Thyroid gland (tissue), 4 donors: Measurements from ENCODE around the gene NENF. TPM values are rescaled to one million over a fixed set of nuclear protein-coding genes. Genes with fewer than 3 reads are reported as not detected.
A peak's percentile ranks its signal among the peaks of the same experiment; 100 is the strongest.

Source experiments
- DNase-seq, 2 donors: peaks; one replicate each; pipeline ENCODE4 v3.0.0-alpha.2; 2019
- H3K27ac ChIP-seq, 3 donors: fragments of 200-600 bp; sonication (generic); 1 replicate in 2 of 3; 2 replicates in 1 of 3; pipeline ENCODE4 v1.5.1; 2016 to 2019; ENCODE audit warnings: mild to moderate bottlenecking in 1 of 3, moderate library complexity in 1 of 3
- H3K27me3 ChIP-seq: fragments of 200-600 bp; sonication (generic); one replicate; pipeline ENCODE4 v1.5.1; 2019
- H3K36me3 ChIP-seq, 2 donors: fragments of 200-600 bp; sonication (generic); one replicate each; pipeline ENCODE4 v1.5.1; 2016 to 2019
- H3K4me1 ChIP-seq, 2 donors: fragments of 200-600 bp; sonication (generic); one replicate each; pipeline ENCODE4 v1.5.1; 2017 to 2019
- H3K4me3 ChIP-seq, 3 donors: fragments of 200-600 bp; sonication (generic); replicated peaks in 1 of 3; 1 replicate in 2 of 3; 2 replicates in 1 of 3; pipeline ENCODE4 v1.5.1; 2016; ENCODE audit warnings: mild to moderate bottlenecking in 1 of 3
- H3K9me3 ChIP-seq: fragments of 200-600 bp; sonication (generic); one replicate; pipeline ENCODE4 v1.5.1; 2017
- POLR2A ChIP-seq, 2 donors: fragments of 450-650 bp; IDR thresholded peaks; one replicate each; pipeline ENCODE4 v1.6.1; 2017; ENCODE audit warnings: antibody characterized with exemption in 2 of 2, mild to moderate bottlenecking in 2 of 2, moderate library complexity in 1 of 2
- WGBS, 2 donors: methylation state at CpG; one replicate each; pipeline ENCODE4 v1.1.5; 2017; 5-methylcytosine and 5-hydroxymethylcytosine counted together
- intact Hi-C: fragments of 100-400 bp; cut with DNase I; formaldehyde crosslinking; loops from one replicate; pipeline ENCODE4 v1.15.1; 2023
- total RNA-seq, 4 donors: library from RNA; depleted of rRNA; stranded (reverse); fragments of >200 nt; gene quantifications; one replicate each; pipeline ENCODE4 v1.2.3, GENCODE V29; 2016
- TF ChIP-seq, protein P1 (sequence below), 6 experiments: fragments of 200-600 bp in 3 of 6; fragments of 450-650 bp in 3 of 6; sonication (generic) in 3 of 6; IDR thresholded peaks; one replicate each; pipeline ENCODE4 v1.5.1; 2016 to 2019; ENCODE audit warnings: antibody characterized with exemption in 6 of 6, mild to moderate bottlenecking in 2 of 6, inconsistent platforms in 1 of 6, moderate library complexity in 1 of 6

NENF gene
- total RNA-seq, 4 donors from 2014 or later, result 42.4 to 181 (median 122) TPM

GRCh38 chr1:212466437-212466836 is 33.7 kb downstream of the NENF start:
- H3K27ac ChIP-seq, result no peak overlapping the region
- H3K4me1 ChIP-seq, result peaks cover 3 to 19% of the 10 kb centered on the region in 2 donors
- 91 to 100% methylated on average over 2 of the region's 2 CpGs for WGBS, 2 donors
- no peak for TF ChIP-seq POLR2A (IDR thresholded peaks at IDR 0.05)
- TF ChIP-seq, protein P1, sequence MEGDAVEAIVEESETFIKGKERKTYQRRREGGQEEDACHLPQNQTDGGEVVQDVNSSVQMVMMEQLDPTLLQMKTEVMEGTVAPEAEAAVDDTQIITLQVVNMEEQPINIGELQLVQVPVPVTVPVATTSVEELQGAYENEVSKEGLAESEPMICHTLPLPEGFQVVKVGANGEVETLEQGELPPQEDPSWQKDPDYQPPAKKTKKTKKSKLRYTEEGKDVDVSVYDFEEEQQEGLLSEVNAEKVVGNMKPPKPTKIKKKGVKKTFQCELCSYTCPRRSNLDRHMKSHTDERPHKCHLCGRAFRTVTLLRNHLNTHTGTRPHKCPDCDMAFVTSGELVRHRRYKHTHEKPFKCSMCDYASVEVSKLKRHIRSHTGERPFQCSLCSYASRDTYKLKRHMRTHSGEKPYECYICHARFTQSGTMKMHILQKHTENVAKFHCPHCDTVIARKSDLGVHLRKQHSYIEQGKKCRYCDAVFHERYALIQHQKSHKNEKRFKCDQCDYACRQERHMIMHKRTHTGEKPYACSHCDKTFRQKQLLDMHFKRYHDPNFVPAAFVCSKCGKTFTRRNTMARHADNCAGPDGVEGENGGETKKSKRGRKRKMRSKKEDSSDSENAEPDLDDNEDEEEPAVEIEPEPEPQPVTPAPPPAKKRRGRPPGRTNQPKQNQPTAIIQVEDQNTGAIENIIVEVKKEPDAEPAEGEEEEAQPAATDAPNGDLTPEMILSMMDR (IDR thresholded peaks at IDR 0.05), result no peak
- intact Hi-C loops, result no loop called here
- DNase-seq, result no peak
- H3K9me3 ChIP-seq, result no peaks in the 10 kb centered on the region
- H3K27me3 ChIP-seq, result no peaks in the 10 kb centered on the region
- H3K36me3 ChIP-seq, result no peaks in the 10 kb centered on the region
- no peak overlapping the region for H3K4me3 ChIP-seq

DNA sequence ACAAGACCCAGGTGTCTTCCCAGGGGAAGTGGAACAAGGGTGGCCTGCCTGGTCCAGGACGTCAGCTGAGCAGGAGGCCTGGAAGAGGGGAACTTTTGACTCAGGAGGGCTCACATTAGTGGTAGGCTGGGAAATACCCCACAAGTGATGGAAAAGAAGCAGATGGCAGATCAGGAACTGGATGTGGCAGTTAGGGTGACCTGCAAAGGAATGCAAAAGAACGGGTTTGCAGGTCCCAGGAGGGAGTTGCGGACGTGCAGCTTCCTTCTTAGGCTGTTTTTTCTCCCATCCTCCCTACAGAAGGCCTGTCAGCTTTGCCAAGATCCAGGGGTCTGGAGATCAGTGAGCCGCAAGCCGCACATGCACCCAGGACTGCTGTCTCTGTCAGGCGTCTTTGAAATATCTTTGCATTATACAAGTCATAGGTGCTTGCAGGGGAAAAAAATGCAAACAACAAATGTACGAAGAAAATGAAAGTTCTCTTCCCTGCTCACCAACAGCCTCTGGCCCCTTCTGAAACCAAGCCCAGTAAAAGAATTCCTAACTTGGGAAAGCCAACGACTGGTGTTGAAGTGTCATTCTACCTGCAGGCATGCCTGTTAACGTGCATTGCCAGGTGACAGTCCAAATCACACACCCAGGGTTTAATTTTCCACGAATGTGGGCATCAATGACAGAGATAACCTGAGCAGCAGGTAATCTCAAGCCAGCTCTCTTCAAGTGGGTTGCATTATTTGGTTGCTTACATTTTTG is 34.4 kb downstream of the NENF start:
- Histone ChIP-seq H3K9me3 (no peaks in the 10 kb centered on the region), H3K4me3 (no peak overlapping the region), H3K36me3 (no peaks in the 10 kb centered on the region), H3K27ac (no peak overlapping the region), H3K4me1 (peaks cover 3 to 19% of the 10 kb centered on the region in 2 donors), H3K27me3 (no peaks in the 10 kb centered on the region)
- 36 to 37% methylated on average over 11 of the region's 11 CpGs for WGBS, 2 donors
- TF ChIP-seq, protein P1 (IDR thresholded peaks at IDR 0.05), result no peak
- TF ChIP-seq POLR2A (IDR thresholded peaks at IDR 0.05), result no peak
- peak in 1 of 2 donors; percentile 43 for DNase-seq
- intact Hi-C loops, result no loop called here

DNA sequence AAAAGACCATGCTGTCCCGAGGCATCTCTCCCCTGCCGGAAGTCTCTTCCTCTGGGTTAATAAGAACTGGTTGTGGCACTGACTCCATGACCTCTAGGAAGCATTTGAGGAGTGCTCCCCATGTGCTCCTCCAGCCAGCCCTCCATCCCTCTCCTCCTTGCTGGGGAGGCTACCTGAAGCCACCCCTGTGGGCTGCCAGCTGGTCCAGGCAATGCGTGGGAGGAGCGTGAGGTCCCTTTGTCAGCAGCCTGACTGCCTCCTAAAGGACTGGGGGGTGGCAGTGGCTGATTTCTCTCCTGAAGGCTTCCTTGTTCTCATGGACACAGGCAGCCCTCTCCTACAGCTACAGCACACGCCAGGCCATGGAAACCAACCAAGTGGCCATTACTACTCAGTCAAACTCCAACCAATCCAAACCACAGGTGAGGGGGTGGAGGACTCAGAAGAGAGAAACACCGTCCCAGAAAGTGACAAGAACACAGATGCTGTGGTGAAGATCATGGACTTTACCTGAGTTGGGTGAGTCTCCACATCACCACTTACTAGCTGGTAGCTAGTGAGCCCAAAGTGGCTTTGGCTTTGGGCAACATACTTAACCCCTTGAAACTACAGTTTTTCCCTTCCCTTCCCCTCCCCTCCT is 35.2 kb downstream of the NENF start:
- no peaks in the 10 kb centered on the region for H3K9me3 ChIP-seq
- intact Hi-C loops, result no loop called here
- peaks cover 3 to 19% of the 10 kb centered on the region in 2 donors for H3K4me1 ChIP-seq
- H3K27ac ChIP-seq, result peak overlapping the region in 1 of 3 donors; percentile 13
- no peaks in the 10 kb centered on the region for H3K27me3 ChIP-seq
- WGBS, 2 donors, result 89 to 94% methylated on average over 4 to 6 of the region's 6 CpGs
- no peaks in the 10 kb centered on the region for H3K36me3 ChIP-seq
- no peak overlapping the region for H3K4me3 ChIP-seq
- DNase-seq, result peak in 1 of 2 donors; percentile 29
- TF ChIP-seq POLR2A (IDR thresholded peaks at IDR 0.05), result no peak
- TF ChIP-seq, protein P1 (IDR thresholded peaks at IDR 0.05), result no peak

DNA sequence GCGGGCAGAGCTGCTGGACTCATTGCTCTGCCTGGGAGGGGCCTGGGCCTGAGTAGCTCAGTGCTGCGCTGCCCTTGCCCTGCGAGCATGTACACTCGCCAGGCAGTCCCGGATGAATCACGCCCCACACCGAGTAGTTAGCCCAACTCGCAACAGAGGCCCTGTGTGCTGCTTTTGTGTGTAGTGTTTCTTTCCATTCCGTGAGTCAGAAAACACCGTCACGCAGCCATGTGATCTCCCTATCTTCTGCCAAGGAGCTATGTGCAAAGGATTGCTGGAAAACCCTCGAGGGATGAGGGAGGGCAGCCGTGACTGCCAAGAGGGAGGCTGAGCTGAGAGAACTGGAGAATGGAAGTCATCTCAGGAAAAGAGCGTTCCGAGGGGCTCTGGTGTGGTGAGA is 37.3 kb downstream of the NENF start:
- intact Hi-C loops, result loop anchor here (5.0 kb wide), 1 partner anchor 157 kb away; no protein-coding TSS in a partner anchor
- H3K4me3 ChIP-seq, result no peak overlapping the region

More for the DNA sequence above, 37.3 kb downstream of the NENF start:
- DNase-seq, result peak; percentile 56 to 83
- Histone ChIP-seq H3K4me1 (peaks cover 3 to 19% of the 10 kb centered on the region in 2 donors), H3K9me3 (no peaks in the 10 kb centered on the region), H3K36me3 (no peaks in the 10 kb centered on the region), H3K27ac (peak overlapping the region; percentile 30 to 68 (median 57)), H3K27me3 (no peaks in the 10 kb centered on the region)
- TF ChIP-seq, protein P1 (IDR thresholded peaks at IDR 0.05), result no peak
- TF ChIP-seq POLR2A (IDR thresholded peaks at IDR 0.05), result peak in 1 of 2 donors; percentile 39
- 62% methylated on average over 15 of the region's 15 CpGs for WGBS, 2 donors
